GM21786 (cell line): ENCODE results near the gene KLK12.
"Not testable (repeated sequence)": the region's sequence is repeated elsewhere in the genome, so short reads cannot be mapped to it uniquely, and the experiment has no call there.

ENCODE experiments used
- ATAC-seq: cut with Tn5 transposase; IDR thresholded peaks from one replicate; pipeline ENCODE4 v1.9.1; 2021; ENCODE audit not compliant: unreplicated experiment

KLK12 gene

GRCh38 chr19:51016798-51017683 lies 17.8 kb downstream of the KLK12 start:
- ATAC-seq: no peak

GRCh38 chr19:51015691-51016267 lies 19.0 kb downstream of the KLK12 start:
- ATAC-seq: no peak

GRCh38 chr19:51014242-51014641 lies 20.6 kb downstream of the KLK12 start:
- ATAC-seq: no peak

GRCh38 chr19:51012661-51013190 lies 22.1 kb downstream of the KLK12 start:
- ATAC-seq: no peak

GRCh38 chr19:51010066-51010795 lies 24.6 kb downstream of the KLK12 start:
- no peak for ATAC-seq

- ATAC-seq: no peak
Measured at GRCh38 chr19:51009061-51009891, 25.5 kb downstream of the KLK12 start.

DNA sequence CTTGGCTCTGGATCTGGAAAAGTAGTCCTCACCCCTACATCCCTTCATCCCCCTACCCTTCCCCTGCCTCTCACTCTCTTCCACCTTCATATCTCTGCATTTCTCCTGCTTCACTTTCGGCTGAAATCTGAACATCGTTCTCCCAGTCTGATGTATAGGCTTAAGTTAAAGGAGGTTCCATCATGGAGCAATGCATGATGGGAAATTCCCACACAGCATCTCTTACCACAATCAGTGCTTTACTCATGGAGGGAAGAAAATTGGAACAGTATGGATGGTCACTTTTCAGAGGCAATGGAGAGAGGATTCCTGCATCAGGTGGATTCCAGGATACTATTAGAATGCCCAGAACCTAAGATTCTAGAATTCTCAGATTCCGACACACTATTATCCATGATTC lies 27.3 kb downstream of the KLK12 start:
- no peak for ATAC-seq

GRCh38 chr19:51006406-51006805 lies 28.4 kb downstream of the KLK12 start:
- ATAC-seq: no peak

DNA sequence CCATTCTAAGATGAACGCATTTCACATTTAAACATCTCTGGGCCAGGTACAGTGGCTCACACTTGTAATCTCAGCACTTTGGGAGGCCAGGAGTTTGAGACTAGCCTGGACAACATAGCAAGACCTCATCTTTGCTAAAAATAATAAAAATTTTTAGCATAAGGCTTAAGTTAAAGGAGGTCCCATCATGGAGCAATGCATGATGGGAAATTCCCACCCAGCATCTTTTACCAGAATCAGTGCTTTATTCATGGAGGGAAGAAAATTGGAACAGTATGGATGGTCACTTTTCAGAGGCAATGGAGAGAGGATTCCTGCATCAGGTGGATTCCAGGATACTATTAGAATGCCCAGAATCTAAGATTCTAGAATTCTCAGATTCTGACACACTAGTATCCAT lies 29.6 kb downstream of the KLK12 start:
- no peak for ATAC-seq

DNA sequence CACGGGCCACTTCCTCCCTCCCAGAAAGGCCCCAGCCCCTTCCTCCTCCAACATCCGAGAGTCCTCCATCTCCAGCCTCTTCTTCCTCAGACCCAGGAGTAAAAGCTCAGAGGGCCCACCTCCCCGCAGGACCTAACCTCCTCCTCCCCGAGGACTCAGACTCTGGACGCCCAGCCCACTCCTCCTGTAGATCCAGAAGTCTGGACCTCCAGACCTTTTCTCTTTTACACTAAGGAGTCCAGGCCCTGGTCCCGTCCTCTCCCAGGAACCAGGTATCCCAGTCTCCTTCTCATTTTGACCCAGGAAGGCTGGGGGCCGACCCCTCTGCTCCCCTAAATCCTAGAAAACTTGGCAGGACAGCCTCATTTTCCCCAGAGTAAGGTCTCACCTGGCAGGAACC lies 31.5 kb downstream of the KLK12 start:
- ATAC-seq: no peak

DNA sequence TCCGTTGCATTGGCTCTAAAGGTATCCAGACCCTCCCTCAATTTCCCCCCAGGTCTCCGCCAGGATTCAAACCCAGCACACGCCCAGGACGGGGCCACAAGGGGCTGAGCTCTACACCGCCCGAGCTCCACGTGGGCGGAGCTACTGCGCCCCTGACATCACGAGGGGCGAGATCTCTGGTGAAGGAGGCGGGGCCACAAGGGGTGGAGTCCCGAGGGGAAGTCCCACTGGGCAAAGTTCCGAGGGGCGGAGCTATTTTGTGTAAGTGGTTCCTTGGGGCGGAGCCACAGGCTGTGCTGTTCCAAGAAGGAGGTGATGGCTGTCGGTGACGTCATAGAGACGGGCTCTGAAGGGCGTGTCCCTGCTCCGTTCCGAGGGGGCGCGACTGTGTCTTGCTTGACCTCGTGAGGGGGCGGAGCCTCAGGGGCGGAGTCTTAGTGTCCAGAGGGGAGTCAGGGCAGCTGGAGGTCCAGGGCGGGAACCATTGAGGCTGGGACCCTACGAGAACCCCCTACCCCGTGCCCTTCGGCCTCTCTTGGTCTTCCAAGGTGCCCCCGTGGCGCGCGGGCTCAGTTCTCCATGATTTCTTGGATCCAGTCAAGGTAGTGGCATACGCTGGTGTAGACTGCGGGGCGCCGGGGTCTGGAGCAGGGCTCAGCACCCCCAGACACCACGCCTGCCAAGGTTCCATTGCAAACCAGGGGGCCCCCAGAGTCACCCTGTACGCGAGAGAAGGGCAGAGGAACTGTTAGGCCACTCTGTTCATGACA lies 32.1 kb downstream of the KLK12 start:
- ATAC-seq: no peak

- no peak for ATAC-seq
Measured at GRCh38 chr19:51002089-51002532, 32.7 kb downstream of the KLK12 start.

DNA sequence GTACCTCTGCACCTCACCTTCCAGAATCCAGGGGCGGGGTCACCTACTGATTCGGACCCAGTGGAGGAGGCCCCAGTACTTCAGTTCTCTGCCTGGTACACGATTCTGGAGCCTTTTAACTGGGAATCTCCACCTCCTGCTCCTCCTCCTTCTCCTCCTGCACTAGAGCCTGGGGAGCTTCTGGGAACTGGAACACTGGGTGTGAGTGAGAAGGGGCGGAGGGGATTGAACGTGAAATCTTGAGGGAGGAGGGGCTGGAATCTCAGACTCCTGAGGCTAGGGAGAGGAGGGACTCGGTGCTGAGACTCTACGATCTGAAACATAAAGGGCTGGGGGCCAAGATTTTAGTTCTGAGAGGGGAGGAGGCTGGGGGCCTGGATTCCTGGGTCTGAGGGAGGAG lies 33.3 kb downstream of the KLK12 start, which contains the start of gene KLK8:
KLK8 (minus strand) TSS at position 90 of the 400 bp plus-strand sequence. CDS start 437 bp downstream, outside the sequence.
- no peak for ATAC-seq

DNA sequence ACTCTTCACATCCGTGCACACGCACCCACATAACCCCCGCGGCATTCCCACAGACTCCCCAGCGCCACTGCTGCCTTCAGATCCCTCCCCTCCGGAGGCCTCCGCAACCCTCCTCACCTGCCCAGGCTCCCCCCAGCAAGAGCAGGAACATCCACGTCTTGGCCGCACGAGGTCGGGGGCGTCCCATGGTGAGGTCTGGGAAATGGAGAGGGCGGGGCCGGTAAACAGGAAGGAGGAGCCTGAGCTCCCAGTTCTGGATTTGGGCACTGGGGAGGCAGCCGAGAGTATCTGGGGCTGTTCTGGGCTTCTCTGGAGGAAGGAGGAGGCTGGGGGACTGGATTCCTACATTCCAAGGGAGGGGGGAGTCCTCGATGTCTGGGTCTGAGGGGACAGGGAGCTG lies 33.8 kb downstream of the KLK12 start:
- ATAC-seq: no peak

DNA sequence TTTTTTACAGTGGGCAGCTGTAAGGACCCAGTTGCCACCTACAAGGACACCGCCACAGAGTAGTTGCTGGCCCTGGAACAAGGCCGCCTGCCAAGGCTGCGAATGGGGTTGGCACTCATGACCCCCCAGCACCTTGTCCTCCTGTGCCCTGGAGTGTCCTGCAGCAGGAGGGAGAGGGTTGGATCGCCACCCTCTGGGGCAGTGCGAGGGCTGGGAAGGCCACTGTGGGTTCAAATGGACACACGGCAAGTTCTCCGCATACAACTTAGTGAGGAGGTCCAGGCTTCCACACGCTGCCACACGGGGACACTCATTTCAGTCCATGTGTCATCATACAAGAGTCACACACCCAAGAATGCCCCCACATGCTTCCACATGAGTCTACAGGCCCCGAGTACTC lies 34.4 kb downstream of the KLK12 start:
- no peak for ATAC-seq

- ATAC-seq: no peak
Measured at GRCh38 chr19:50998686-50999085, 36.1 kb downstream of the KLK12 start.

DNA sequence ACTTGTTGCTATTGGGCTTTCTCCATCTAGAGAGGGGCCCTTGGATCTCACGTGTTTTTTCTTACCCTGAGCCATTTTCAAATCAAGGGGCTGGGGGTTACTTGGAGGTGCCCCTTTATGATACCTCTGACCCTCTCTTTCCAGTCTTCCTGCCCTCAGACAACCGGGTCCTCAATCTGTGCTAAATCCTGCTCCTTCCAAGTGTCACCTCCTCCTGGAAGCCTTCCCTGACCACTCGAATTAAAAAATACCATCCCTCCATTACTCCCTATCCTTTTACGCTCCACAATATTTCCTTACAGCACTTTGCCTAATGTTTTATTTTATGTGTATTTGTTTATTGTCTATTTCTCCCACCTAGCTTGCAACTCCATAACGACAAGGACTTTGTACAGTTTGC lies 36.7 kb downstream of the KLK12 start:
- no peak for ATAC-seq

GRCh38 chr19:50994129-50994528 lies 40.7 kb downstream of the KLK12 start:
- no peak for ATAC-seq

- no peak for ATAC-seq
Measured at GRCh38 chr19:50992666-50993035, 42.2 kb downstream of the KLK12 start.

GRCh38 chr19:50984416-50984815 lies 50.4 kb downstream of the KLK12 start:
- not testable (repeated sequence) for ATAC-seq
